ENCODE measurements around the gene FBLN2.
A peak's percentile ranks its signal among the peaks of the same experiment; 100 is the strongest.

Gene FBLN2

DNA sequence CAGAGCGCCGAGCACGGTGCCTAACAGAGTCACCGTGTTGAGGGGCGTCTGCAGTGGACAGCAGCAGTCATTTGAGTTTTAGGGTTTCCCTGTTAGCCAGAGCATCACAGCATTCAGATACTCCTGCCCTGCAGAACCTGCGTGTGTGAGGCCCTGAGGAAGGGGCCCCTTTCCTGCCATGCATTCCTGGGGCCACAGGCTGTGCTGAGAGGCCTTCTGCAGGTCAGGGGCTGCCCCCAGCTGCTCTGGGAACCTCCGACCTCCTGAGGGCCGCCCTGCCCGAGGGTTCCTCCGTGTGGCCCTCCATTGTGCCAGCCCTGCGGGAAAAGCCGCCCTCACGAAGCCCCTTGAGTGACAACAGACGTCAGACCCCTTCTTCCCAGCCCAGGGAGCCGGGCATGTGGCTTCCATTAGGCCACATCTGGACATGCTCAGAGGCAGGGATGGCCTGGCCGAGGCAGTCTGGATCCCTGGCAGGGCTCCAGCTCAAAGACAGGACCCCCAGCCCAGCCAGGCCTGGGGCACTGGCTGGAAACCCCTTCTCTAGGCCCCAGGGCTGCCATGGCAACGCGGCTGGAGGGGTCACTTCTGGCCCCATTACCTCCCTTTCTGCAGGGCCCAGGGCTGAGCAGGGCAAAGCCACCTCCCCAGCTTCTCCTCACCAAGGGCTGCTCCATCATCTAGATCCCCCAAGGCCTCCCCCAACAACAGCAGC lies 25.3 kb downstream of the FBLN2 start:
- TF ChIP-seq, protein P1, sequence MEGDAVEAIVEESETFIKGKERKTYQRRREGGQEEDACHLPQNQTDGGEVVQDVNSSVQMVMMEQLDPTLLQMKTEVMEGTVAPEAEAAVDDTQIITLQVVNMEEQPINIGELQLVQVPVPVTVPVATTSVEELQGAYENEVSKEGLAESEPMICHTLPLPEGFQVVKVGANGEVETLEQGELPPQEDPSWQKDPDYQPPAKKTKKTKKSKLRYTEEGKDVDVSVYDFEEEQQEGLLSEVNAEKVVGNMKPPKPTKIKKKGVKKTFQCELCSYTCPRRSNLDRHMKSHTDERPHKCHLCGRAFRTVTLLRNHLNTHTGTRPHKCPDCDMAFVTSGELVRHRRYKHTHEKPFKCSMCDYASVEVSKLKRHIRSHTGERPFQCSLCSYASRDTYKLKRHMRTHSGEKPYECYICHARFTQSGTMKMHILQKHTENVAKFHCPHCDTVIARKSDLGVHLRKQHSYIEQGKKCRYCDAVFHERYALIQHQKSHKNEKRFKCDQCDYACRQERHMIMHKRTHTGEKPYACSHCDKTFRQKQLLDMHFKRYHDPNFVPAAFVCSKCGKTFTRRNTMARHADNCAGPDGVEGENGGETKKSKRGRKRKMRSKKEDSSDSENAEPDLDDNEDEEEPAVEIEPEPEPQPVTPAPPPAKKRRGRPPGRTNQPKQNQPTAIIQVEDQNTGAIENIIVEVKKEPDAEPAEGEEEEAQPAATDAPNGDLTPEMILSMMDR (IDR thresholded peaks at IDR 0.05; ENCODE audit: control insufficient read depth, insufficient read depth, low read depth, low read length, missing control alignments), result no peak
- DNase-seq (ENCODE audit: low read depth), result no peak
- H3K4me3 ChIP-seq (ENCODE audit: control insufficient read depth, low read depth, low read length), result no peak overlapping the region

DNA sequence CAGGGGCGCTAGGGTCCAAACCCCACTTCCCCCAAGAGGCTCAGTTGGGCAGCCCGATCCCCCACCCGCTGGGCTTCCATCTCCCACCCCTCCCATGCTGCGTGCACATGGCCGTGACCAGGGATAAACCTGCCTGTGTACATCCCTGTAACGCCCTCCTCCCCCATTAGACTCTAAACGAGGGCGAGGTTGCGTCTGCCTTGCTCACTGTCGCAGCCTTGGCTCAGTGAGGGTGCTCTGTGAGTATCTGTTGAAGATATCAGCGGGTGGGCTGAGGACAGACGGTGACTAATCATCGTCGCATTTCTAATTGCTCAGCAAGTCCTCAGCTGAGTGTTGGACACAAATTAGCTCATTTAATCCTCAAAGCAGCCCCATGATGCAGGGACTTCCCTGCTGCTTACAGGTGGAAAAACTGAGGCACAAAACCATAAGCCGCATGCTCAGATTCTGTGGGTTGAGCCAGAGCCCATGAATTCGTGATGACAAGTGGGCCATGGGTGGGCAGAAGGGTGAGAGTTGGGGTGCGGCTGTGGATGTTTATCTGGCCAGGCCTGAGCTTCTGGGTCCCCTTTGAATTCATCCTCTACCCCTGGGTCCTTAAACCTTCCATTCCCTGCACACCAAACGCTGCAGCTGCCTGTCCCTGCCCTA lies 26.0 kb downstream of the FBLN2 start:
- TF ChIP-seq, protein P1 (IDR thresholded peaks at IDR 0.05; ENCODE audit: control insufficient read depth, insufficient read depth, low read depth, low read length, missing control alignments), result no peak
- DNase-seq (ENCODE audit: low read depth), result no peak
- no peak overlapping the region for H3K4me3 ChIP-seq (ENCODE audit: control insufficient read depth, low read depth, low read length)

DNA sequence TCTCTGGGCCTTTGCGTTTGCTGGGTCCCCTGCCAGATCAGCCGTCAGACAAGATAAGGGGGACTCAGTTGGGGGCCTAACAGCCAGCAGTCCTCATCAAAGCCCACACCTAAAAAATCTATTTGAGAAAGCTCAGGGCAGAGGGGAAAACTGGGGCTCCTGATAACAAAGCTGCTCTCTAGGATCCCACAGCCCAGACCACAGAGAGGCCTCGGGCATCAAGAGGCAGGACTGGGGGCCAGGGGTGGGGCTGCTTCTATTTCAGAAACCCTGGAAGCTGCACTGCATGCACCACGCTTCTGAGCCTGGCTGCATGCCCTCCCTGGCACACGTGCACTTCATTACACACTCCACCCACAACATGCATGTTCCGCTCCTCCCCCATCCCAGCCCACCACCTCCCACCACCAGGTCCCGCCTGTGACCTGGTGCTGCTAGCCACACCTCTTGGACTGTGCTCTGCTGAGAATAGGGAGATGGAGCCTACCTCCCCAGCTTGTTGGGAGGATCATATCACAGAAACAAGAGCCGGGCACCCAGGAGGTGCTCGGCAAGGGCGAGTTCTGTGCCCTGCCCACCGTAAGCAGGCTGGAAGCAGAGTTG lies 26.6 kb downstream of the FBLN2 start:
- no peak overlapping the region for H3K4me3 ChIP-seq (ENCODE audit: control insufficient read depth, low read depth, low read length)
- TF ChIP-seq, protein P1 (IDR thresholded peaks at IDR 0.05; ENCODE audit: control insufficient read depth, insufficient read depth, low read depth, low read length, missing control alignments), result no peak
- no peak for DNase-seq (ENCODE audit: low read depth)

DNA sequence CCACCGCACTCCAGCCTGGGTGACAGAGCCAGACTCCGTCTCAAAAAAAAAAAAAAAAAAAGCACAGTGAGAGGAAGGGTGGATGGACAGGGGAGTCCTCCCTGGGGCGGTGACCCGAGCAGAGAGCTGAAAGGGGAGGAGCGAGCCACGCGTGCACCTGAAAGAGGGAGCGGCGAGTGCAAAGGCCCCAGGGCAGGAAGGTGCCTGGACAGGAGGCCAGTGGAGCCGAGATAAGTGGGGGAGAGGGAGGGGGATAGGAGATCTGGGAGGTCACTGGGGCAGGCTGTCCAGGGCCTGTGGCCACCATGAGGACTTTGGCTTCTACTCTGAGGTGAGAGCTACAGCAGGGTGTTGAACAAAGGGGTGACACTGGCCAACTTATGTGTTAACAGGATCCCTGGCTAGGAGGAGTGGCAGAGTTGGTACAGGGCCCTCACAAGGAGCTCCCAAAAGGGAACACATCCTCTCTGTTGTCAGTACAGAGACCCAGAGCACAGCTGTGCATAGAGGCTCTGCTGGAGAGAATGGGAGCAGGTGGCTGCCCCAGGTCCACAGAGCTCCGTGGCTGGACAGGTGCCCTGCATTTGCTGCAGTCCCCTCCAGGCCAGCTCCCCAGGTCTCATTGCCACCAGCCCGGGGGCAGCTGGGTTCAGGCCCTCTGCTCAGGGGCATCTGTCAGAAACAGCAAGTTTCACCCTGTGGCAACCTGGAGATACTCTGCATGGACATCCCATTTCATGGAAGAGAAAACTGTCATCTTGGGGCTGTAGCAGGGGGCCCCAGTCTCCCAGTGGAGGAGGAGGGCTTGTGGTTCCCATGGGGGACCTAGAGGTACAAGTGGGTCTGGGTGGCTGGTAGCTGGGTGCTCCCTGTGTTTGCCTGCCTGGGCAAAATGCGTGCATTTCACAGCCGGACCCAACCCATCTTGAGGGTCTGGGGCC lies 28.5 kb downstream of the FBLN2 start:
- DNase-seq (ENCODE audit: low read depth), result no peak
- H3K4me3 ChIP-seq (ENCODE audit: control insufficient read depth, low read depth, low read length), result no peak overlapping the region
- TF ChIP-seq, protein P1 (IDR thresholded peaks at IDR 0.05; ENCODE audit: control insufficient read depth, insufficient read depth, low read depth, low read length, missing control alignments), result no peak

DNA sequence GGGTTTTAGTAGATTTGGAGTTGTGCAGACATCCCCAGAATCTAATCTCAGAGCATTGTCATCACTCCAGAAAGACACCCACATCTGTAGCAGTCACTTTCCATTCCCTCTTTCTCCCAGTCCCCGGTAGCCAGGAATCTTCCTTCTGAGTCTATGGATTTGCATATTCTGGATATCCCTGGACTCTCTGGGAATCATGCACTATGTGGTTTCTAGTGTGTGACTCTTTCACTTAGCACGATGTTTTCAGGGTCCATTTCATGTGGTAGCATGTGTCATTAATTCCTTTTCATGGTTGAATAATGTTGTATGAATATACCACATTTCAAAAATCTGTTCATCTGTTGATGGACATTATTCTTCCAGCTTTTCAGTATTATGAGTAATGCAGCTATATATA lies 29.3 kb downstream of the FBLN2 start:
- no peak overlapping the region for H3K4me3 ChIP-seq (ENCODE audit: control insufficient read depth, low read depth, low read length)
- TF ChIP-seq, protein P1 (IDR thresholded peaks at IDR 0.05; ENCODE audit: control insufficient read depth, insufficient read depth, low read depth, low read length, missing control alignments), result no peak
- DNase-seq (ENCODE audit: low read depth), result no peak

DNA sequence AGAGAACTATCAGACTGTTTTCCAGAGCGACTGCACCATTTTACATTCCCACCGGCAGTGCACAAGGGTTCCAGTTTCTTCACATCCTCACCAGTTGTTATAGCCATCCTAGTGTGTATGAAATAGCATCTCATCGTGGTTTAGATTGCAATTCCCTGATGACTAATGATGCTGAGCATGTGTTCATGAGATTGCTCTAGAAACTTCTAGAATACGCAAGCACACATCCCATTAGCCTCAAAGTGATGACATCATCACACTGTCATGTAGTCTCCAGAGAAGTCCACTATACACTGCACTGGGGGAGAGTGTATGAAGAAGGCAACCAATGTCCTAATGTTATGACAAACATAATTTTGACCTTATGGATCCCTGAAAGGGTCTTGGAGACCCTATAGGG lies 30.1 kb downstream of the FBLN2 start:
- DNase-seq (ENCODE audit: low read depth), result peak; percentile 86
- TF ChIP-seq, protein P1 (IDR thresholded peaks at IDR 0.05; ENCODE audit: control insufficient read depth, insufficient read depth, low read depth, low read length, missing control alignments), result no peak
- no peak overlapping the region for H3K4me3 ChIP-seq (ENCODE audit: control insufficient read depth, low read depth, low read length)

All from AG09309 (cell line).